GM21717 (cell line): ENCODE results near the gene PPHLN1.

Experiments
- ATAC-seq: cut with Tn5 transposase; IDR thresholded peaks from one replicate; pipeline ENCODE4 v1.9.1; 2021; ENCODE audit warnings: mild to moderate bottlenecking, moderate library complexity; ENCODE audit not compliant: unreplicated experiment

The PPHLN1 gene

GRCh38 chr12:42325653-42326474, at the start of gene PPHLN1, which contains the start of gene ZCRB1:
Gene PPHLN1 (plus strand): TSS chr12:42326167. CDS start chr12:42335903, 9,736 bp downstream.
Gene ZCRB1 (minus strand): TSS chr12:42326094. CDS start chr12:42324102, 1,992 bp downstream.
- peak; percentile 95 for ATAC-seq

- ATAC-seq: no peak
Observed at GRCh38 chr12:42277396-42278127, 48.4 kb upstream of the PPHLN1 start.

- no peak for ATAC-seq
Observed at GRCh38 chr12:42278128-42278510, 47.8 kb upstream of the PPHLN1 start.

- no peak for ATAC-seq
Observed at GRCh38 chr12:42281278-42281677, 44.7 kb upstream of the PPHLN1 start.

- ATAC-seq: no peak
Observed at GRCh38 chr12:42281844-42282243, 44.1 kb upstream of the PPHLN1 start.

GRCh38 chr12:42282294-42282693, 43.7 kb upstream of the PPHLN1 start:
- no peak for ATAC-seq

- no peak for ATAC-seq
Observed at GRCh38 chr12:42283739-42284138, 42.2 kb upstream of the PPHLN1 start.

GRCh38 chr12:42284157-42284556, 41.8 kb upstream of the PPHLN1 start:
- ATAC-seq: no peak

- no peak for ATAC-seq
Observed at GRCh38 chr12:42284876-42285275, 41.1 kb upstream of the PPHLN1 start.

- ATAC-seq: no peak
Observed at GRCh38 chr12:42285431-42285830, 40.5 kb upstream of the PPHLN1 start.

- no peak for ATAC-seq
Observed at GRCh38 chr12:42286741-42287140, 39.2 kb upstream of the PPHLN1 start.

GRCh38 chr12:42288544-42288943, 37.4 kb upstream of the PPHLN1 start:
- ATAC-seq: no peak

- no peak for ATAC-seq
Observed at GRCh38 chr12:42291680-42292079, 34.3 kb upstream of the PPHLN1 start.

- no peak for ATAC-seq
Observed at GRCh38 chr12:42296503-42297109, 29.4 kb upstream of the PPHLN1 start.

- ATAC-seq: no peak
Observed at GRCh38 chr12:42298887-42299286, 27.1 kb upstream of the PPHLN1 start.

- peak; percentile 88 for ATAC-seq
Observed at GRCh38 chr12:42299392-42300308, 26.3 kb upstream of the PPHLN1 start.

GRCh38 chr12:42306297-42306696, 19.7 kb upstream of the PPHLN1 start:
- no peak for ATAC-seq

GRCh38 chr12:42308390-42308789, 17.6 kb upstream of the PPHLN1 start:
- ATAC-seq: no peak

GRCh38 chr12:42309996-42310395, 16.0 kb upstream of the PPHLN1 start:
- ATAC-seq: no peak

GRCh38 chr12:42315108-42315507, 10.9 kb upstream of the PPHLN1 start:
- ATAC-seq: no peak

GRCh38 chr12:42320796-42321195, 5.2 kb upstream of the PPHLN1 start:
- ATAC-seq: no peak
